CD14-positive monocyte (primary cell): ENCODE results near the gene CAMK1D. TPM values are rescaled to one million over a fixed set of nuclear protein-coding genes. Genes with fewer than 3 reads are reported as not detected.

Experiments used
- DNase-seq, 3 donors: peaks; one replicate each; pipeline ENCODE4 v3.0.0-alpha.2; 2011 to 2022
- H2AFZ ChIP-seq: 2 replicates; pipeline ENCODE4 v1.6.0; 2012; ENCODE audit warnings: mild to moderate bottlenecking, low read depth, low read length, inconsistent platforms; ENCODE audit not compliant: insufficient read depth, poor library complexity, severe bottlenecking
- H3K27ac ChIP-seq, 2 donors: 1 replicate in 1 of 2; 2 replicates in 1 of 2; pipeline ENCODE4 v1.5.1; 2012 to 2013; ENCODE audit warnings: low read length in 2 of 2, control low read depth in 1 of 2, inconsistent platforms in 1 of 2, low read depth in 1 of 2, mild to moderate bottlenecking in 1 of 2
- H3K27me3 ChIP-seq, 2 donors: one replicate each; pipeline versions ENCODE4 v1.6.0 to v1.6.1; 2011 to 2013; ENCODE audit warnings: low read length in 2 of 2; ENCODE audit not compliant: control insufficient read depth in 2 of 2, insufficient read depth in 2 of 2
- H3K36me3 ChIP-seq, 2 donors: replicated peaks in 1 of 2; 1 replicate in 1 of 2; 2 replicates in 1 of 2; pipeline versions ENCODE4 v1.5.1 to v1.6.1; 2012 to 2013; ENCODE audit warnings: low read length in 2 of 2, control low read depth in 1 of 2, inconsistent platforms in 1 of 2, mild to moderate bottlenecking in 1 of 2; ENCODE audit not compliant: insufficient read depth in 2 of 2, control insufficient read depth in 1 of 2
- H3K4me1 ChIP-seq, 2 donors: 1 replicate in 1 of 2; 2 replicates in 1 of 2; pipeline versions ENCODE4 v1.5.1 to v1.6.1; 2012 to 2013; ENCODE audit warnings: low read length in 2 of 2, control low read depth in 1 of 2, inconsistent platforms in 1 of 2, mild to moderate bottlenecking in 1 of 2, moderate library complexity in 1 of 2; ENCODE audit not compliant: insufficient read depth in 2 of 2, control insufficient read depth in 1 of 2
- H3K4me2 ChIP-seq: replicated peaks from 2 replicates; pipeline ENCODE3; 2012; ENCODE audit warnings: low read length, moderate library complexity, mild to moderate bottlenecking; ENCODE audit not compliant: poor library complexity, severe bottlenecking; ENCODE audit errors: extremely low read depth
- H3K4me3 ChIP-seq, 3 experiments: fragments of 200-600 bp in 1 of 3; sonication (generic) in 1 of 3; replicated peaks in 1 of 3; 1 replicate in 2 of 3; 2 replicates in 1 of 3; pipeline ENCODE4 v1.5.1; 2011 to 2013; ENCODE audit warnings: low read length in 3 of 3, mild to moderate bottlenecking in 3 of 3, control low read depth in 2 of 3, low read depth in 2 of 3, inconsistent platforms in 1 of 3, moderate library complexity in 1 of 3
- H3K79me2 ChIP-seq: 2 replicates; pipeline ENCODE4 v1.6.0; 2012; ENCODE audit warnings: mild to moderate bottlenecking, control low read depth, inconsistent platforms, low read length, moderate library complexity; ENCODE audit not compliant: insufficient read depth
- H3K9ac ChIP-seq: 2 replicates; pipeline ENCODE4 v1.6.0; 2017; ENCODE audit warnings: low read length, mild to moderate bottlenecking; ENCODE audit not compliant: insufficient read depth, poor library complexity, severe bottlenecking
- H3K9me3 ChIP-seq, 2 donors: replicated peaks in 1 of 2; 1 replicate in 1 of 2; 2 replicates in 1 of 2; pipeline versions ENCODE4 v1.5.1 to v1.6.1; 2012 to 2013; ENCODE audit warnings: low read length in 2 of 2, control low read depth in 1 of 2; ENCODE audit not compliant: control insufficient read depth in 1 of 2, insufficient read depth in 1 of 2
- H4K20me1 ChIP-seq: 2 replicates; pipeline ENCODE4 v1.6.0; 2012; ENCODE audit warnings: mild to moderate bottlenecking, low read length, control low read depth, moderate library complexity; ENCODE audit not compliant: insufficient read depth
- H3K27ac Mint-ChIP-seq, 7 donors: one replicate each; pipeline ENCODE4 v1.8.0; 2020; ENCODE audit warnings: mild to moderate bottlenecking in 7 of 7, mixed read lengths in 7 of 7, moderate library complexity in 6 of 7, inconsistent platforms in 2 of 7
- H3K27me3 Mint-ChIP-seq, 3 donors: one replicate each; pipeline ENCODE4 v1.8.0; 2021 to 2022; ENCODE audit warnings: low read depth in 3 of 3, mild to moderate bottlenecking in 3 of 3, mixed read lengths in 3 of 3, moderate library complexity in 3 of 3, inconsistent platforms in 1 of 3
- H3K36me3 Mint-ChIP-seq, 2 donors: one replicate each; pipeline ENCODE4 v1.8.0; 2020; ENCODE audit warnings: mixed read lengths in 2 of 2, inconsistent platforms in 1 of 2, mild to moderate bottlenecking in 1 of 2
- H3K4me1 Mint-ChIP-seq: one replicate; pipeline ENCODE4 v1.8.0; 2020; ENCODE audit warnings: mild to moderate bottlenecking, mixed read lengths
- H3K4me3 Mint-ChIP-seq, 2 donors: one replicate each; pipeline ENCODE4 v1.8.0; 2020; ENCODE audit warnings: mild to moderate bottlenecking in 2 of 2, mixed read lengths in 2 of 2, moderate library complexity in 1 of 2
- H3K9me3 Mint-ChIP-seq, 7 donors: one replicate each; pipeline ENCODE4 v1.8.0; 2020 to 2022; ENCODE audit warnings: mixed read lengths in 7 of 7, mild to moderate bottlenecking in 6 of 7, moderate library complexity in 6 of 7, inconsistent platforms in 2 of 7
- CTCF ChIP-seq: fragments of 200-600 bp; IDR thresholded peaks from one replicate; pipeline ENCODE4 v1.8.0; 2022; ENCODE audit warnings: antibody characterized with exemption, mild to moderate bottlenecking
- WGBS: methylation state at CpG from one replicate; pipeline ENCODE4 v1.1.5; 2013; ENCODE audit warnings: missing lambda C conversion rate; ENCODE audit not compliant: insufficient coverage; 5-methylcytosine and 5-hydroxymethylcytosine counted together
- intact Hi-C, 2 donors: fragments of 100-400 bp; cut with micrococcal nuclease; formaldehyde crosslinking; loops; one replicate each; pipeline versions ENCODE4 v1.15.0 to v1.15.1; 2023
- polyA plus RNA-seq, 3 donors: library from polyadenylated mRNA; depleted of rRNA in 1 of 3; unstranded in 2 of 3; stranded (reverse) in 1 of 3; fragments of 300-500 nt in 2 of 3; fragments of >200 nt in 1 of 3; fragmentation: Illumina TruSeq in 2 of 3; gene quantifications; 1 replicate in 2 of 3; 2 replicates in 1 of 3; pipeline ENCODE4 v1.2.3, GENCODE V29; 2012 to 2021

The CAMK1D gene
- polyA plus RNA-seq, 3 donors = 6.7 to 11.8 (median 7.1) TPM

- H3K4me3 ChIP-seq = no peak overlapping the region
- H3K27ac Mint-ChIP-seq = no peak overlapping the region
- no peaks in the 10 kb centered on the region for H3K27me3 ChIP-seq
- H3K9ac ChIP-seq = no peak overlapping the region
- H3K27ac ChIP-seq = no peak overlapping the region
- DNase-seq = no peak
- peaks cover 79% of the 10 kb centered on the region for H4K20me1 ChIP-seq
- H3K4me3 Mint-ChIP-seq = no peak overlapping the region
- no peak for TF ChIP-seq CTCF
- no peaks in the 10 kb centered on the region for H3K79me2 ChIP-seq
- no peaks in the 10 kb centered on the region for H3K9me3 ChIP-seq
- no peak overlapping the region for H2AFZ ChIP-seq
- H3K27me3 Mint-ChIP-seq = peaks cover 3 to 5% (median 5%) of the 10 kb centered on the region in 3 donors
- H3K4me1 Mint-ChIP-seq = peaks cover 5% of the 10 kb centered on the region
- H3K36me3 Mint-ChIP-seq = no peaks in the 10 kb centered on the region
- WGBS = 94% methylated on average over 2 of the region's 8 CpGs
- no peaks in the 10 kb centered on the region for H3K36me3 ChIP-seq
- peaks cover 0 to 4% (median 0%) of the 10 kb centered on the region in 7 donors for H3K9me3 Mint-ChIP-seq
- no peak overlapping the region for H3K4me2 ChIP-seq
- intact Hi-C loops = no loop called here
- no peaks in the 10 kb centered on the region for H3K4me1 ChIP-seq
Measured at GRCh38 chr10:12394241-12395033, 45.1 kb downstream of the CAMK1D start.

- no peak overlapping the region for H3K9ac ChIP-seq
- H3K27ac Mint-ChIP-seq = no peak overlapping the region
- intact Hi-C loops = no loop called here
Measured at GRCh38 chr10:12396093-12396492, 46.7 kb downstream of the CAMK1D start.

More at GRCh38 chr10:12396093-12396492, 46.7 kb downstream of the CAMK1D start:
- Histone ChIP-seq H3K4me2 (no peak overlapping the region), H3K79me2 (no peaks in the 10 kb centered on the region), H3K9me3 (no peaks in the 10 kb centered on the region), H3K4me1 (no peaks in the 10 kb centered on the region), H4K20me1 (peaks cover 75% of the 10 kb centered on the region), H3K27me3 (no peaks in the 10 kb centered on the region), H3K36me3 (no peaks in the 10 kb centered on the region), H3K27ac (no peak overlapping the region), H3K4me3 (no peak overlapping the region), H2AFZ (no peak overlapping the region)
- WGBS = 97% methylated on average over 9 of the region's 9 CpGs
- H3K27me3 Mint-ChIP-seq = peaks cover 0 to 3% (median 2%) of the 10 kb centered on the region in 3 donors
- H3K4me1 Mint-ChIP-seq = no peaks in the 10 kb centered on the region
- TF ChIP-seq CTCF = no peak
- H3K9me3 Mint-ChIP-seq = peaks cover 0 to 2% (median 0%) of the 10 kb centered on the region in 7 donors
- no peak for DNase-seq
- no peaks in the 10 kb centered on the region for H3K36me3 Mint-ChIP-seq
- no peak overlapping the region for H3K4me3 Mint-ChIP-seq
